Muscle layer of duodenum (tissue), 2 donors: ENCODE data around the gene ATP1A4.

ENCODE experiments used
- H3K27ac ChIP-seq: one replicate; pipeline ENCODE4 v1.7.0; 2013; ENCODE audit warnings: mild to moderate bottlenecking, low read length
- H3K27me3 ChIP-seq: one replicate; pipeline ENCODE4 v1.7.0; 2013; ENCODE audit warnings: low read depth, mild to moderate bottlenecking, control low read depth, low read length
- H3K36me3 ChIP-seq, 2 donors: one replicate each; pipeline ENCODE4 v1.7.0; 2013; ENCODE audit warnings: low read length in 2 of 2, control low read depth in 1 of 2, mild to moderate bottlenecking in 1 of 2; ENCODE audit not compliant: insufficient read depth in 2 of 2, control insufficient read depth in 1 of 2
- H3K4me1 ChIP-seq, 2 donors: one replicate each; pipeline ENCODE4 v1.7.0; 2013; ENCODE audit warnings: low read length in 2 of 2, mild to moderate bottlenecking in 2 of 2, control low read depth in 1 of 2, moderate library complexity in 1 of 2; ENCODE audit not compliant: insufficient read depth in 2 of 2, control insufficient read depth in 1 of 2
- H3K4me3 ChIP-seq, 2 donors: one replicate each; pipeline ENCODE4 v1.7.0; 2013; ENCODE audit warnings: low read length in 2 of 2, low read depth in 1 of 2, mild to moderate bottlenecking in 1 of 2
- H3K9me3 ChIP-seq, 2 donors: one replicate each; pipeline ENCODE4 v1.7.0; 2013; ENCODE audit warnings: low read length in 2 of 2, control low read depth in 1 of 2, mild to moderate bottlenecking in 1 of 2; ENCODE audit not compliant: control insufficient read depth in 1 of 2
- donor health status: healthy.

Gene ATP1A4

DNA sequence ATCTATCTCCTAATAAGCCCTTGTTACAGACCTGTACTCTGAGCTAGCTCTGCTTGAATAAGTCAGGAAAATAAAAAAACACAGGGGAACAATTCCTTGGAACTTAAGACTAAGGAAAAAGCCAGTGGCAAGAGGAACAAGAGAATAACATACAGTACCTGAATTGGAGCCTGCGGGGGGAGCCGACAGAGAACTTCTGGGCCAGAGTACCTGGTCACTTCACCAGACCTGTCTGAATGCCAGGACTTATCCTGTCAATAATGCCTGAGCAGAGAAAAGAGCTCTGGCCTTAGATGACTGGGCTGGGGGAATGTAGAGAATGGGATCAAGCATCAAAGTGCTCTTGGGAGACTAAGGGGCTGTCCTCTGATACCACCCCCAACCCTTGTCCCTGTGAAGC, 68.9 kb downstream of the ATP1A4 start:
- Histone ChIP-seq H3K4me1 (peaks cover 6 to 38% of the 10 kb centered on the region in 2 donors), H3K4me3 (no peak overlapping the region), H3K27me3 (no peaks in the 10 kb centered on the region), H3K9me3 (no peaks in the 10 kb centered on the region), H3K36me3 (peaks cover 76 to 77% of the 10 kb centered on the region in 2 donors), H3K27ac (peak overlapping the region; percentile 56)

DNA sequence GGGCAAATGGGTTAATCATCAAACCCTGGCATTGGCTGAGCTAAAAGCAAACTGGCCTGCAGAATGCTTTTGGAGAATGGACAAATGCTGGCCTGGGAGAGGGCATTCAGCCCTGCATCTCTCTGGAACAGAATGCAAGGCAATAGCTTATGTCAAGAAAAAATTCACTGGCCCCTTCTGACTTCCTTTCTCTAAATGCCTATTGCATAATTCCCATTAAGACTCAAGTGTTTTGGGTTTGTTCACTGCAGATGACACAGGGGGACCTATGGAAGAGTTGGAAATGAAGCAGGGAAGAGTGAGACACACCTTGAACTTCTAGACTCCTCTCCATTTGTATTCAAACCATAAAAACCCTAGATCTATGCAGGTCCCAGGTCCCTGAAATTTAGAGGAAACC, 69.7 kb downstream of the ATP1A4 start:
- Histone ChIP-seq H3K9me3 (no peaks in the 10 kb centered on the region), H3K4me1 (peaks cover 6 to 38% of the 10 kb centered on the region in 2 donors), H3K27ac (no peak overlapping the region), H3K36me3 (peaks cover 75 to 76% of the 10 kb centered on the region in 2 donors), H3K27me3 (no peaks in the 10 kb centered on the region), H3K4me3 (no peak overlapping the region)

DNA sequence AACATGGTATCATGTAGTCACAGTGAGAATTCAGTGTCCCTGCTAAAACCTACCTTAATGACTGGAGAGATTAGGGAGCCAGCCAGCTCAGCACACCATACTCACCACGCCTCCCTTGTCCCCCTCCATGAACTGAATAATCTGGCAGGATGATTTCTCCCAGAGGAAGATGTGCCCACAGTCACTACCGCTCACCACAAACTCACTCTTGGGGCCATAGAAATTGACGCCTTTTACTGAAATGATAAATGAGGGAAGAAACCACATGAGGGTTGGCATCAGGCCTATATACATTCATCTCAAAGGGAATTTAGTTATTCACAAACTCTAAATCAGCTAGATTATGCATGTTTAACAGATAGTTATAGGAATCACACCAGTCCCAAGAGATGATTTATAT, 71.1 kb downstream of the ATP1A4 start:
- Histone ChIP-seq H3K27ac (no peak overlapping the region), H3K9me3 (no peaks in the 10 kb centered on the region), H3K36me3 (peaks cover 83 to 87% of the 10 kb centered on the region in 2 donors), H3K4me1 (peaks cover 6 to 28% of the 10 kb centered on the region in 2 donors), H3K27me3 (no peaks in the 10 kb centered on the region), H3K4me3 (no peak overlapping the region)

DNA sequence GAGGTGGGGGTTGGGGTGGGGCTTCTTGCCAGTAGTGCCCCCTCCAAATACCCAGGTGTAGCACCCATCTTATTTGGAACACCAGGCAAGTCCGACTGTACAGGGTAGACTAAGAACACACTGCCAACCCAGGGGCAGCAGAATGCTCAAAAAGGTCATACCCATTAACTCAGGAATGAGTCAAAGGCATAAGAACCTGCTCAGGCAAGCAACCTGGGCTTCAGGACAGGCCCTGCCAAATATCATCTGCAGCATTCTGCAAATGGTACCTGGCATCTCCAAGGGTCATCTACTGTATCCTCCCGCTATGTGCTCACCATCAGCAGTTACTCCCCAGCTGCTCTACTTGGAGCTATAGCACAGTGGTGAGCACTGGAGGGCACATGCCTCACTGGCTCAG, 73.2 kb downstream of the ATP1A4 start:
- Histone ChIP-seq H3K4me1 (peaks cover 0 to 8% of the 10 kb centered on the region in 2 donors), H3K4me3 (no peak overlapping the region), H3K9me3 (no peaks in the 10 kb centered on the region), H3K27ac (no peak overlapping the region), H3K36me3 (peaks cover 77 to 94% of the 10 kb centered on the region in 2 donors), H3K27me3 (no peaks in the 10 kb centered on the region)

DNA sequence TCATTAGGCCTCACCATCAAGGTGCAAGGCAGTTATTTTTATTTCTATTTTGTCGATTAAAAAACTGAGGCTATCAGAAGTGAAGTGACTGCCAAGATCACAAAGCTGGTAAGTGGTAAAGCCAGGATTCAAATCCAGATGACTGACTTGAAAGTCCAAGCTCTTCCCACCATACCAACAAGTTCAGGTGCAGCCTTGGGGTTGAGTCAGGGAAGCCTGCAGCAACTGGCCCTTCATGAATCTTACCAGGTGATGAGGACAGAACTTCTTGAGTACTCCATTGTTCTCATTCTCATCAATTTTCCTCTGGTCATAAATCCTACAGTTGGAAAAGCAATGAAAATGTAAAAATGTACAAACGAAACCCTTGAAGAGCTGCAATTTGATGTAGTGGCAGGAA, 73.9 kb downstream of the ATP1A4 start:
- H3K4me1 ChIP-seq: peaks cover 0 to 3% of the 10 kb centered on the region in 2 donors
- H3K9me3 ChIP-seq: no peaks in the 10 kb centered on the region
- H3K27ac ChIP-seq: no peak overlapping the region
- H3K36me3 ChIP-seq: peaks cover 81 to 97% of the 10 kb centered on the region in 2 donors
- no peak overlapping the region for H3K4me3 ChIP-seq
- no peaks in the 10 kb centered on the region for H3K27me3 ChIP-seq

DNA sequence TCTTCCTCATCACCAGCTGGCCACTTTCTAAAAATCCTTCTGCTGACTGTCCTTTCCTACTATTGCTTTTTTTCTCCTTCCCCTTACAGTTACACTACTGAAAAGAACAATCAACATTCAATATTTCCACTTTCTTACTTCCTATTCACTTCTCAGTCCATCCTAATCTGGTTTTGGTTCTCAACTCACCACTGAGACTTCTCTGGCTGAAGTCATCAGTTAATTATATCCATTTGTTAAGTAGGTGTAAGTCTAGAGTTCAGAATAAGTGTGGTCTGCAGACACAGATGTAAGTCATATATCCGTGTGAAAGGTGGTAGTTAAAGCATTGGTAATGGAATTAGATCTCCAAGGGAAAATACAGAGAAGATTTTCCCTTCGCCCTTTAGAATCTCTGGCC, 75.2 kb downstream of the ATP1A4 start:
- Histone ChIP-seq H3K36me3 (peaks cover 86 to 94% of the 10 kb centered on the region in 2 donors), H3K4me3 (no peak overlapping the region), H3K9me3 (no peaks in the 10 kb centered on the region), H3K27me3 (no peaks in the 10 kb centered on the region), H3K4me1 (no peaks in the 10 kb centered on the region), H3K27ac (no peak overlapping the region)

DNA sequence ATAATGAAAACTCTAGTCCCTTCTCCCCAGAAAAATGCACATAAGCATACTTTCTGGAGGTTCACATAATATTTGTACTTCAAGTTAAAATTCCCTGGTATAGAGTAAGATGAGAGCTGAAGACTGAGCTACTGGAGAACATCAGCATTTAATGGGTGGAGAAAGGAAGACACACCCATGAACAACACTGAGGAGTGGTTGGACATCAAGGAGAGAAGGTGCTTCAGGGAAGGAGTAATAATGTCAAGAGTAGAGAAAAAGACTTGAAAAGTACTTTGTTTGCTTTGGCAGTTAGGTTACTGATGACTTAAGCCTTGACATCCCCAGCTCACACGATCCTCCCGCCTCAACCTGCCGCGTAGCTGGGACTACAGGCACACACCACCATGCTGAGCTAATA, 75.6 kb downstream of the ATP1A4 start:
- peaks cover 84 to 90% of the 10 kb centered on the region in 2 donors for H3K36me3 ChIP-seq

DNA sequence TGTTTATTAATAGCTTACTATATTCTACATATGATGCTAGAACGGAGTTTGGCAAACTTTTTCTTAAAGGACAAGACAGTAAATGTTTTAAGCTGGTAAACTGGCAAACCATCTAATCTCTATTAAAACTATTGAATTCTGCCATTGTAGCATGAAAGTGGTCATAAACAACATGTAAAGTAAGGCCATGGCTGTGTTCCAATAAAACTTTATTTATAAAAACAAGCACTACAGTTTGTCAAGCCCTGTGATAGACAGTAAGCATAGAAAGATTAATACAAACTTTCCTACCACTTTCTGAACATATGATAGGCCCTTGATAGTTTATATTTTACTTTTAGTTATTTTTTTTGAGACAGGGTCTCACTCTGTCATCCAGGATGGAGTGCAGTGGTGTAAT, 76.2 kb downstream of the ATP1A4 start:
- no peaks in the 10 kb centered on the region for H3K4me1 ChIP-seq
- H3K4me3 ChIP-seq: no peak overlapping the region
- H3K27ac ChIP-seq: no peak overlapping the region
- H3K27me3 ChIP-seq: no peaks in the 10 kb centered on the region
- H3K9me3 ChIP-seq: no peaks in the 10 kb centered on the region
- H3K36me3 ChIP-seq: peaks cover 78 to 84% of the 10 kb centered on the region in 2 donors

More for the DNA sequence above, 75.6 kb downstream of the ATP1A4 start:
- Histone ChIP-seq H3K4me3 (no peak overlapping the region), H3K4me1 (no peaks in the 10 kb centered on the region), H3K27me3 (no peaks in the 10 kb centered on the region), H3K27ac (no peak overlapping the region), H3K9me3 (no peaks in the 10 kb centered on the region)

DNA sequence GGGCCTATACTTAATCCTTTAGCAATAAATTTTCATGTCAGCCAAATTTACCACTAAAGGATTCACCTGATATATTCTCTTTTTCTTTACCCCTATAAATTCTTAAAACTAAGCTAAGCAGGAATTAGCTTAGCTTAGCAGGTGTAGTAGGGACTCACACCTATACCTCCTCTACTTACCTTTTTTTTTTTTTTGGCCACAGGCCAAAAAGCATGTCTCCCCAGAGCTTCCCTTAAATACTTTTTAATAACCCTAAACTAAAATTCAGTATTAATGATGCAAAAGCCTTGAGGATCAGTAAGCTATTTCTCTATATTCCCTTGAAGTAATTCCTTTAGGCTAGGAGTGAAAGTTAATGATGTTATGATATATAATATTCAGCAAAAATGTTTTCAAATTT, 77.0 kb downstream of the ATP1A4 start:
- H3K4me3 ChIP-seq: no peak overlapping the region
- no peaks in the 10 kb centered on the region for H3K4me1 ChIP-seq
- H3K27ac ChIP-seq: no peak overlapping the region
- peaks cover 76% of the 10 kb centered on the region in 2 donors for H3K36me3 ChIP-seq
- H3K9me3 ChIP-seq: no peaks in the 10 kb centered on the region
- no peaks in the 10 kb centered on the region for H3K27me3 ChIP-seq

DNA sequence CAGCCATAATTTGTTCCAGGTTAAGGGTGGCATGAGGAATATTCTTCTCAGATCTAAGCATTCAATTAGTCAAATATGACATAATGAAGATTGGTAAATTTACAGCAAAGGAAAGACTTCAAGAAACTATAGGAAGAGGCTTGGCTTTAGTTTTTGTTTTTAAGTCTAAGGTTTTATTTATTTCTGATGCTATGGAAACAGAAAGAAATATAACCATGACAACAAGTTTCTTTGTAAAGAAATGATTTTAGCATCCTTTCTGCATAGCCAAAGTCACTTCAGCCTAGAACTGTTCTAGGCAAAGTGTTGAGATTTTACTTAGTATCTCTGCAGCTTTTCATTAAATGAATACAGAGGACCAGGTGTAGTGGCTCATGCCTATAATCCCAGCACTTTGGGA, 81.5 kb downstream of the ATP1A4 start:
- no peaks in the 10 kb centered on the region for H3K27me3 ChIP-seq
- H3K9me3 ChIP-seq: no peaks in the 10 kb centered on the region
- H3K4me3 ChIP-seq: no peak overlapping the region
- H3K36me3 ChIP-seq: peaks cover 51 to 64% of the 10 kb centered on the region in 2 donors
- H3K27ac ChIP-seq: no peak overlapping the region
- no peaks in the 10 kb centered on the region for H3K4me1 ChIP-seq
